ENCODE data around the gene MLX. TPM values are rescaled to one million over a fixed set of nuclear protein-coding genes. Genes with fewer than 3 reads are reported as not detected.
A peak's percentile ranks its signal among the peaks of the same experiment; 100 is the strongest.

MLX gene
- total RNA-seq, 4 donors from 2014 or later: 24.9 to 34.5 (median 29.3) TPM

DNA sequence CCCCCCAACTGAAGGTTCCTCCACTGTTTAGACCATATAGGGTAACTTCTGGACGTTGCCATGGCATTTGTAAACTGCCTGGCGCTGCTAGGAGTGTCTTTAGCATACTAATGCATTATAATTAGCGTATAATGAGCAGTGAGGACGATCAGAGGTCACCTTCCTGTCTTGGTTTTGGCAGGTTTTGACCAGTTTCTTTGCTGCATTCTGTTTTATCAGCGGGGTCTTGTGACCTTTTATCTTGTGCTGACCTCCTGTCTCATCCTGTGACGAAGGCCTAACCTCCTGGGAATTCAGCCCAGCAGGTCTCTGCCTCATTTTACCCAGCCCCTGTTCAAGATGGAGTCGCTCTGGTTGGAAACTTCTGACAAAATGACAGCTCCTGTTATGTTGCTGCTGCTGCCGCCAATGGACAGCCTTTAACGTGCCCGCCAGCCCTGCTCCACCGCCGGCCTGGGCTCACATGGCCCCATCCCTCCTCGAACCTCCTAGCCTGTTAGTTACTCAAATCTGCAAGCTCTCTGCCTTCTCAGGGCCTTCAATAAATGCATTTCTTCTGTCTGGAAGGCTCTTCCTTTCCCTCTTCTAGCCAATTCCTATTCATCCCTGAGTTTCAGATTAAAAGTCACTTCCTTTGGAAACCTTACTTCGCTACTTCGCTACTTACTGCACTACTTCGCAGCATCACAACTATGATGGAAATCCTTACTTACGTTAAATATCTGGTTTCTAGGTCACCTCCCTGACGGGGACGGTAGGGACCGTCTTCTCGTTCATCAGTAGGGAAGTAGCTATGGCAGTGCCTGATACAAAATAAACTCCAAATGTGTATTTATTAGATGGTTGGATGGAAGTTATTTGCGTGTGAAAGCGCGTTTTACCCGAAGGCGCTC is 31.5 kb upstream of the MLX start:
- Histone ChIP-seq H3K4me3 (peak overlapping the region; percentile 63 to 89 (median 74)), H3K9me3 (no peaks in the 10 kb centered on the region), H3K27ac (replicated peaks in 1 of 4) (peak overlapping the region; percentile 86 to 98 (median 92)), H3K27me3 (no peaks in the 10 kb centered on the region), H3K4me1 (peaks cover 18 to 56% (median 50%) of the 10 kb centered on the region in 4 donors), H3K36me3 (peaks cover 13 to 23% (median 19%) of the 10 kb centered on the region in 4 donors)
- DNase-seq (ENCODE audit: extremely low spot score): no peak
- intact Hi-C loops (cut with DNase I): no loop called here
- TF ChIP-seq, protein P1, sequence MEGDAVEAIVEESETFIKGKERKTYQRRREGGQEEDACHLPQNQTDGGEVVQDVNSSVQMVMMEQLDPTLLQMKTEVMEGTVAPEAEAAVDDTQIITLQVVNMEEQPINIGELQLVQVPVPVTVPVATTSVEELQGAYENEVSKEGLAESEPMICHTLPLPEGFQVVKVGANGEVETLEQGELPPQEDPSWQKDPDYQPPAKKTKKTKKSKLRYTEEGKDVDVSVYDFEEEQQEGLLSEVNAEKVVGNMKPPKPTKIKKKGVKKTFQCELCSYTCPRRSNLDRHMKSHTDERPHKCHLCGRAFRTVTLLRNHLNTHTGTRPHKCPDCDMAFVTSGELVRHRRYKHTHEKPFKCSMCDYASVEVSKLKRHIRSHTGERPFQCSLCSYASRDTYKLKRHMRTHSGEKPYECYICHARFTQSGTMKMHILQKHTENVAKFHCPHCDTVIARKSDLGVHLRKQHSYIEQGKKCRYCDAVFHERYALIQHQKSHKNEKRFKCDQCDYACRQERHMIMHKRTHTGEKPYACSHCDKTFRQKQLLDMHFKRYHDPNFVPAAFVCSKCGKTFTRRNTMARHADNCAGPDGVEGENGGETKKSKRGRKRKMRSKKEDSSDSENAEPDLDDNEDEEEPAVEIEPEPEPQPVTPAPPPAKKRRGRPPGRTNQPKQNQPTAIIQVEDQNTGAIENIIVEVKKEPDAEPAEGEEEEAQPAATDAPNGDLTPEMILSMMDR (IDR thresholded peaks at IDR 0.05): no peak
- no peak for TF ChIP-seq EP300 (IDR thresholded peaks at IDR 0.05)
- TF ChIP-seq POLR2AphosphoS5 (IDR thresholded peaks at IDR 0.05): no peak
- TF ChIP-seq POLR2A (IDR thresholded peaks at IDR 0.05; ENCODE audit: low read depth): no peak
- 36% methylated on average over 26 of the region's 26 CpGs for WGBS

DNA sequence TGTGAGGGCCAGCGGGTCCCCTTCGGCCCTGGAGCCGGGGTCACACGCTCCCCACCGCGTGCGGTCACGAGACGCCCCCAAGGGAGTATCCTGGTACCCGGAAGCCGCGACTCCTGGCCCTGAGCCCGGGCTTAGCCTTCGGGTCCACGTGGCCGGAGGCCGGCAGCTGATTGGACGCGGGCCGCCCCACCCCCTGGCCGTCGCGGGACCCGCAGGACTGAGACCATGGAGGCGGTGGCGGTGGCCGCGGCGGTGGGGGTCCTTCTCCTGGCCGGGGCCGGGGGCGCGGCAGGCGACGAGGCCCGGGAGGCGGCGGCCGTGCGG is 30.9 kb upstream of the MLX start, which contains the start of gene NAGLU:
NAGLU (plus strand) TSS at position 194 of the 324 bp plus-strand sequence; CDS start at position 226, 32 bp downstream.
- Histone ChIP-seq H3K27me3 (no peaks in the 10 kb centered on the region), H3K4me1 (peaks cover 18 to 51% (median 45%) of the 10 kb centered on the region in 4 donors), H3K9me3 (no peaks in the 10 kb centered on the region), H3K4me3 (peak within 1 kb of the TSS; percentile 63 to 89 (median 74)), H3K36me3 (peaks cover 13 to 29% (median 24%) of the 10 kb centered on the region in 4 donors), H3K27ac (replicated peaks in 1 of 4) (peak within 1 kb of the TSS; percentile 86 to 98 (median 92))
- intact Hi-C loops (cut with DNase I): no loop called here
- 0% methylated on average over 16 of the region's 40 CpGs for WGBS
- peak; percentile 99 for DNase-seq (ENCODE audit: extremely low spot score)
- TF ChIP-seq, protein P1 (IDR thresholded peaks at IDR 0.05): peak in 1 of 3 experiments; percentile 11
- TF ChIP-seq POLR2AphosphoS5 (IDR thresholded peaks at IDR 0.05) (peak; percentile 89 to 97), POLR2A (IDR thresholded peaks at IDR 0.05; ENCODE audit: low read depth) (peak; percentile 72), EP300 (IDR thresholded peaks at IDR 0.05) (no peak)

DNA sequence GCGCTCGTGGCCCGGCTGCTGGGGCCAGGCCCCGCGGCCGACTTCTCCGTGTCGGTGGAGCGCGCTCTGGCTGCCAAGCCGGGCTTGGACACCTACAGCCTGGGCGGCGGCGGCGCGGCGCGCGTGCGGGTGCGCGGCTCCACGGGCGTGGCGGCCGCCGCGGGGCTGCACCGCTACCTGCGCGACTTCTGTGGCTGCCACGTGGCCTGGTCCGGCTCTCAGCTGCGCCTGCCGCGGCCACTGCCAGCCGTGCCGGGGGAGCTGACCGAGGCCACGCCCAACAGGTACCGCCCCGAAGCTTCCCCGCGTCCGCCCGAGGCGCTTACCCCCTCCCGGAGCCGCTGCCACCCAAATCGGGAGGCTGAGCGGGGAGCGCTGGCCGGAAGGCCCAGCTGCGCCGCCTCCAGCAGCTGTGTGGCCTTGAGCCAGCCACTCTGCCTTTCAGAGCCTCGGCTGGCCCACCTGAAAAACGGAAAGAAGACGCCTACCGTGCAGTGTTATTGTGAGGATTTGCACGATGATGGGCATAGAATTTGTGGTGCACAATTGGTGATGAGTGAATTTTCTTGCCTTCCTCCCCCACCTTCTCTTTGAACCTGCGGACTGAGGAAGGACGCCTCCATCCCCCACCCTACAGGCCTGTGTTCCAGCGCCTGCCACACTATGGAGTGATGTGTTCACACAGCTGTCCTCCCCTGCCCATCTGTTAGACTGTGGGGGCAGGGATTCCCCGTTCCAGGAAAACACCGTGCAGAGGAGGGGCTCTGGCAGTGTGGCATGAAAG is 30.3 kb upstream of the MLX start:
- WGBS: 5% methylated on average over 12 of the region's 65 CpGs
- intact Hi-C loops (cut with DNase I): no loop called here
- TF ChIP-seq EP300 (IDR thresholded peaks at IDR 0.05): no peak
- peak in 1 of 2 donors; percentile 76 for TF ChIP-seq POLR2AphosphoS5 (IDR thresholded peaks at IDR 0.05)
- TF ChIP-seq POLR2A (IDR thresholded peaks at IDR 0.05; ENCODE audit: low read depth): no peak
- no peaks in the 10 kb centered on the region for H3K27me3 ChIP-seq
- H3K4me3 ChIP-seq: peak overlapping the region; percentile 63 to 89 (median 74)
- peaks cover 13 to 34% (median 29%) of the 10 kb centered on the region in 4 donors for H3K36me3 ChIP-seq
- peaks cover 18 to 45% (median 39%) of the 10 kb centered on the region in 4 donors for H3K4me1 ChIP-seq
- H3K27ac ChIP-seq (replicated peaks in 1 of 4): peak overlapping the region; percentile 86 to 98 (median 92)
- DNase-seq (ENCODE audit: extremely low spot score): peak; percentile 97
- no peaks in the 10 kb centered on the region for H3K9me3 ChIP-seq

DNA sequence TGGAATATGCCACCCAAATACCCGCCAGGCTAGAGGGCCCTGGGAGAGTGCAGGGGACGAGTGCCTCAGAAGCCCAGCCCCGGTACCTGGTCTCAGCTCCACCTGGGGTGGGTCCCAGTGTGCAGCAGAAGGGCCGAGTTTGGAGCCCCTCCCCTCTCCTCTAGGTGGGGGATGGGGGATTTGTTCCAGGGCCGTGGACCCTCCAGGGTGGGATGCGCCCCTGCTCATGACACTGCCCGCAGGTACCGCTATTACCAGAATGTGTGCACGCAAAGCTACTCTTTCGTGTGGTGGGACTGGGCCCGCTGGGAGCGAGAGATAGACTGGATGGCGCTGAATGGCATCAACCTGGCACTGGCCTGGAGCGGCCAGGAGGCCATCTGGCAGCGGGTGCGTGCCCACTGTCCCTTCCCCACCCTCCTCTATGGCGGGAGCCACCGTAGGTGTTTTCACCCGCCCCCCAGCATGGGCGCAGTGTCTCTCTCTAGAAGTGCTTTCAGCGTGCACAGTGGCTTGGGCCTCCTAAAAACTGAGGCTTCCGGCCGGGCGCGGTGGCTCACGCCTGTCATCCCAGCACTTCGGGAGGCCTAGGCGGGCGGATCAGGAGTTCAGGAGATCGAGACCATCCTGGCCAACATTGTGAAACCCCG is 29.6 kb upstream of the MLX start:
- H3K4me1 ChIP-seq: peaks cover 18 to 41% (median 34%) of the 10 kb centered on the region in 4 donors
- 94% methylated on average over 9 of the region's 31 CpGs for WGBS
- no peak for TF ChIP-seq POLR2AphosphoS5 (IDR thresholded peaks at IDR 0.05)
- no peak for TF ChIP-seq EP300 (IDR thresholded peaks at IDR 0.05)
- no peak for TF ChIP-seq POLR2A (IDR thresholded peaks at IDR 0.05; ENCODE audit: low read depth)
- TF ChIP-seq, protein P1 (IDR thresholded peaks at IDR 0.05): no peak
- H3K4me3 ChIP-seq: peak overlapping the region; percentile 63 to 89 (median 74)
- peak overlapping the region; percentile 86 to 98 (median 92) for H3K27ac ChIP-seq (replicated peaks in 1 of 4)
- H3K9me3 ChIP-seq: no peaks in the 10 kb centered on the region
- DNase-seq (ENCODE audit: extremely low spot score): no peak
- H3K27me3 ChIP-seq: no peaks in the 10 kb centered on the region
- peaks cover 15 to 42% (median 37%) of the 10 kb centered on the region in 4 donors for H3K36me3 ChIP-seq
- intact Hi-C loops (cut with DNase I): no loop called here
